Activated CD4-positive, alpha-beta T cell treated with anti-CD3 and anti-CD28 coated beads, Interleukin-2, amount 10 ng/mL, durations not matched to agents 7 days and 5 days (primary cell): ENCODE data around the gene GNAI3. TPM values are rescaled to one million over a fixed set of nuclear protein-coding genes. Genes with fewer than 3 reads are reported as not detected.

Experiments
- CTCF ChIA-PET: fragments of 350-600 bp; sonication (Branson Sonifier 250); formaldehyde crosslinking; loops from one replicate; lab custom pipeline; 2021; ENCODE audit warnings: antibody characterized with exemption; lab: Charles Lee
- POLR2A ChIA-PET: fragments of 350-600 bp; sonication (Branson Sonifier 250); formaldehyde crosslinking; loops from one replicate; lab custom pipeline; 2021; ENCODE audit warnings: antibody characterized with exemption; lab: Charles Lee
- DNase-seq: peaks from one replicate; pipeline ENCODE4 v3.0.0-alpha.2; 2020
- H3K27ac Mint-ChIP-seq: one replicate; pipeline ENCODE4 v1.8.0; 2021; ENCODE audit warnings: mild to moderate bottlenecking, moderate library complexity, mixed read lengths
- H3K27me3 Mint-ChIP-seq: one replicate; pipeline ENCODE4 v1.8.0; 2021; ENCODE audit warnings: mixed read lengths
- H3K36me3 Mint-ChIP-seq: one replicate; pipeline ENCODE4 v1.8.0; 2021; ENCODE audit warnings: low read depth, mixed read lengths
- H3K4me1 Mint-ChIP-seq: one replicate; pipeline ENCODE4 v1.8.0; 2021; ENCODE audit warnings: mixed read lengths
- H3K4me3 Mint-ChIP-seq: one replicate; pipeline ENCODE4 v1.8.0; 2021; ENCODE audit warnings: mild to moderate bottlenecking, moderate library complexity, mixed read lengths
- H3K9me3 Mint-ChIP-seq: one replicate; pipeline ENCODE4 v1.8.0; 2021; ENCODE audit warnings: mixed read lengths
- total RNA-seq, 2 experiments: library from RNA; stranded (reverse); gene quantifications; one replicate each; pipeline ENCODE4 v1.2.3, GENCODE V29; 2021

Gene GNAI3
- total RNA-seq, 2 experiments from 2014 or later = 8.8 to 9.7 TPM

DNA sequence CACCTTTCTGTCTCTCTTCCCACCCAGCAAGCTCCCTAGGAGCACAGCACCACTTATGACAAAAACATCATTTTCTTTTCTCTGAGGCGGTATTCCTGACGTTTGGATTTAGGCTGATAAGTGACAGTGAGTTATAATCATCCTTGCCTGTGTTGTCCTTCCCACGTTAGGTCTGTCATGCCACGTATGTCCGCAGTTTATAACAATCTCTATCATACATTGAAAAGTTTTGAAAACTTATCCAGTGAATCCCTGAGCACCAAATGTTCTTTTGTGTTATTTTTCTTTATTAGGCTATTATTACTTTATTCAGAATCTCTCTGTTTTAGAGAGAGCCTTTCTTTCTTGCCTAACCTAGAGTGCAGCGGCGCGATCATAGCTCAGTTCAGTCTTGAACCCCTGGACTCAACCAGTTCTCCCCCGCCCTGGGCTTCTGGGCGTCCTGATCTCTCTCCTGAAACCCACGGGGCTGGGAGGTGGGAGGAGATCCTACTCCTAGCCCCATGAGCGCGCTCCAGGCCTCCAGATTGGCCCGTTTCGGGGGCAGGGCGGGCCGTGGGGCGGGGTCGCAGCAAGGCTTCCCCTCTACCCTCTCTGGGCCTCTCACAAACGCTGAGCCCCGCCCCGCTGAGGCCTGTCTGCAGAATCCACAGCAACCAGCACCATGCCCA is 119.2 kb downstream of the GNAI3 start, which contains the start of gene GSTM2:
TSS of gene GSTM2 (plus strand) at position 606 of the 671 bp plus-strand sequence. CDS start at position 665, 59 bp downstream.
- peak; percentile 89 for DNase-seq
- Mint-ChIP-seq H3K4me3 (peak within 1 kb of the TSS; percentile 75), H3K9me3 (no peaks in the 10 kb centered on the region), H3K4me1 (peaks cover 27% of the 10 kb centered on the region), H3K36me3 (peaks cover 2% of the 10 kb centered on the region), H3K27me3 (no peaks in the 10 kb centered on the region), H3K27ac (peak within 1 kb of the TSS; percentile 75)
- CTCF ChIA-PET = interaction anchor here (0.6 to 1.4 kb wide), 3 partner anchors 28 to 1272 kb away, joined by 3 to 4 read pairs (median 3); no protein-coding TSS in a partner anchor
- POLR2A ChIA-PET = no interaction called here

Other genes with a start within 250 kb of the GNAI3 start
- gene MYBPHL, start 241.6 kb upstream of the GNAI3 start, total RNA-seq = not detected
- 1 to 10 TPM; 1.5 to 1.9 TPM for gene SORT1, start 150.7 kb upstream of the GNAI3 start, total RNA-seq
- 100 to 1,000 TPM; 157 to 174 TPM for gene PSMA5, start 122.2 kb upstream of the GNAI3 start, total RNA-seq
- not detected for gene SYPL2, start 82.1 kb upstream of the GNAI3 start, total RNA-seq
- gene ATXN7L2, start 64.7 kb upstream of the GNAI3 start, total RNA-seq = 10 to 100 TPM; 12.4 to 14.0 TPM
- gene CYB561D1, start 54.5 kb upstream of the GNAI3 start, total RNA-seq = 10 to 100 TPM; 25.3 to 29.7 TPM
- gene AMIGO1, start 38.9 kb upstream of the GNAI3 start, total RNA-seq = 1 to 10 TPM; 5.8 to 7.6 TPM
- under 1 TPM; 0.45 to 0.52 TPM for gene GPR61, start 8.7 kb upstream of the GNAI3 start, total RNA-seq
- not detected for gene GNAT2, start 71.0 kb downstream of the GNAI3 start, total RNA-seq
- gene AMPD2, start 71.2 kb downstream of the GNAI3 start, total RNA-seq = 100 to 1,000 TPM; 116 to 120 TPM
- gene GSTM4, start 107.5 kb downstream of the GNAI3 start, total RNA-seq = 10 to 100 TPM; 34.3 to 36.3 TPM
- gene GSTM2, start 119.4 kb downstream of the GNAI3 start, total RNA-seq = 10 to 100 TPM; 33.4 to 33.5 TPM
- 10 to 100 TPM; 68.4 to 77.2 TPM for gene GSTM1, start 139.2 kb downstream of the GNAI3 start, total RNA-seq
- gene GSTM5, start 163.6 kb downstream of the GNAI3 start, total RNA-seq = under 1 TPM in 1 of 2 experiments, not detected in 1; 0.17 TPM
- 1 to 10 TPM; 6.3 to 8.2 TPM for gene GSTM3, start 192.4 kb downstream of the GNAI3 start, total RNA-seq
- not detected for gene EPS8L3, start 215.3 kb downstream of the GNAI3 start, total RNA-seq